Measurements from ENCODE around the gene PKD1.
"Not testable (repeated sequence)": the region's sequence is repeated elsewhere in the genome, so short reads cannot be mapped to it uniquely, and the experiment has no call there.

DNA sequence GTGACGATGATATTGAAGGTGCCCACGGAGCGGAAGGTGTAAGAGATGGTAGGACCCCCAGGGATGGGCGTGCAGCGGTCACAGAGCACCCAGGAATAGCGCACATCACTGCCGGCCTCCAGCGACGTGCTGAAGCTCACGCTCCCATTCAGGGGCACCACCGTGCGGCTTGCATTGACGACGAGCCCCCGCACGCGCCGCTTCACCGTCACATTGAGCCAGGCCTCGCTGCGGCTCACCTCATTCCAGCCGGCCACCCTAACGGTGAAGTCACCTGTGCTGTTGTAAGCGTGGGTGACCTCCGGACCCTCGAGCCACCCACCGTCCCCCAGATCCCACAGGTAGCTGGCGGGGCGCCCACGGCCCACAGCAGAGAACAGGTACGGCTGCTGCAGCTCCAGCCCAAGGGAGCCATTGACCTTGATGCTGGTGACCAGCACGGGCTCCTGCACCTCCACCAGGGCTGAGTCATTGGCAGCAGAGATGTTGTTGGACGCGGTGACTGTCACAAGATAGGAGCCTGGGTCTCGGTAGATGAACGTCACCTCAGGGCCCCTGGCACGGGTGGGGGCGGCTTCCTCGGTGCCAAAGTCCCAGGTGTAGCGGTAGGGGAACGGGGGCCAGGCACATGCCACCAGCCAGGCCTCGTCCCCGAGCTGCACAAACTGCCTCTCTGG, 25.2 kb downstream of the PKD1 start:
- not testable (repeated sequence) for TF ChIP-seq POLR2A, POLR2AphosphoS5 (IDR thresholded peaks at IDR 0.05; ENCODE audit: low read depth, low read length)

Measured in GM12892 (cell line).